Lower lobe of right lung (tissue), 2 donors: ENCODE data around the gene N4BP2L2. TPM values are rescaled to one million over a fixed set of nuclear protein-coding genes. Genes with fewer than 3 reads are reported as not detected.

Experiments
- ATAC-seq, 2 donors: fragments of 200-7000 bp; cut with Tn5 transposase; one replicate each; pipeline ENCODE4 v1.9.1; 2020 to 2022; ENCODE audit warnings: mild to moderate bottlenecking in 2 of 2, moderate library complexity in 2 of 2
- DNase-seq: peaks from one replicate; pipeline ENCODE4 v3.0.0-alpha.2; 2020
- H3K27ac ChIP-seq: fragments of 200-600 bp; one replicate; pipeline ENCODE4 v1.8.0; 2022
- H3K27me3 ChIP-seq: fragments of 200-600 bp; one replicate; pipeline ENCODE4 v1.8.0; 2022; ENCODE audit warnings: low read depth
- H3K36me3 ChIP-seq: fragments of 200-600 bp; one replicate; pipeline ENCODE4 v1.8.0; 2022; ENCODE audit warnings: mild to moderate bottlenecking
- H3K4me1 ChIP-seq: fragments of 200-600 bp; one replicate; pipeline ENCODE4 v1.8.0; 2022
- H3K4me3 ChIP-seq: fragments of 200-600 bp; one replicate; pipeline ENCODE4 v1.8.0; 2022; ENCODE audit warnings: mild to moderate bottlenecking
- H3K9me3 ChIP-seq: fragments of 200-600 bp; one replicate; pipeline ENCODE4 v1.8.0; 2022
- intact Hi-C: fragments of 100-400 bp; cut with DNase I; formaldehyde crosslinking; loops from one replicate; pipeline ENCODE4 v1.11.0; 2022
- total RNA-seq: library from RNA; stranded (reverse); fragmentation: NEBNext Ultra II Directional; extraction: Animal tissue kit (Norgen Biotek cat#: 25700); gene quantifications from one replicate; pipeline ENCODE4 v1.2.1, GENCODE V29; 2021
- TF ChIP-seq, protein P1 (sequence below): fragments of 200-600 bp; IDR thresholded peaks from one replicate; pipeline ENCODE4 v1.8.0; 2022; ENCODE audit warnings: antibody characterized with exemption, mild to moderate bottlenecking
- donor health status: DM: no; HTN: yes; CAD: no; lungs with severe emphysema.

The N4BP2L2 gene
- total RNA-seq, 1 donor from 2014 or later = 192 TPM

DNA sequence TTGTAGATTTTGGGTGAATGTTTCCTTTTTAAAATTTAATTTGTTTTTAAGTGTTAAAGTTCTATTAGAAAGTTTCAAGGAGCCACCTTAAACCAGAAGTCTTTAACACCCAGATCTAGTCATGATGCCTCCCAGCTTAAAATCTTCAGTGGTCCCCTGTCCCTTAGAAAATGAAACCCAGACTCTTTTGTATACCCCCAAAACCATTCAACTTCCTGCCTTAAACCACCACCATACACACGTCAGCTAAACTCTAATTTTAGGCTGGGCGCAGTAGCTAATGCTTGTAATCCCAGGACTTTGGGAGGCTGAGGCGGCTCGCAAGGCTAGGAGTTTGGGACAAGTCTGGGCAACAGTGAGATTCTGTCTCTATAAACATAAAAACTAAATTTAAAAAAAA lies 148.5 kb downstream of the N4BP2L2 start:
- intact Hi-C loops = no loop called here
- Histone ChIP-seq H3K9me3 (no peaks in the 10 kb centered on the region), H3K27me3 (no peaks in the 10 kb centered on the region), H3K27ac (no peak overlapping the region), H3K36me3 (no peaks in the 10 kb centered on the region), H3K4me1 (no peaks in the 10 kb centered on the region), H3K4me3 (no peak overlapping the region)
- DNase-seq (no peak), ATAC-seq (no peak)
- TF ChIP-seq, protein P1, sequence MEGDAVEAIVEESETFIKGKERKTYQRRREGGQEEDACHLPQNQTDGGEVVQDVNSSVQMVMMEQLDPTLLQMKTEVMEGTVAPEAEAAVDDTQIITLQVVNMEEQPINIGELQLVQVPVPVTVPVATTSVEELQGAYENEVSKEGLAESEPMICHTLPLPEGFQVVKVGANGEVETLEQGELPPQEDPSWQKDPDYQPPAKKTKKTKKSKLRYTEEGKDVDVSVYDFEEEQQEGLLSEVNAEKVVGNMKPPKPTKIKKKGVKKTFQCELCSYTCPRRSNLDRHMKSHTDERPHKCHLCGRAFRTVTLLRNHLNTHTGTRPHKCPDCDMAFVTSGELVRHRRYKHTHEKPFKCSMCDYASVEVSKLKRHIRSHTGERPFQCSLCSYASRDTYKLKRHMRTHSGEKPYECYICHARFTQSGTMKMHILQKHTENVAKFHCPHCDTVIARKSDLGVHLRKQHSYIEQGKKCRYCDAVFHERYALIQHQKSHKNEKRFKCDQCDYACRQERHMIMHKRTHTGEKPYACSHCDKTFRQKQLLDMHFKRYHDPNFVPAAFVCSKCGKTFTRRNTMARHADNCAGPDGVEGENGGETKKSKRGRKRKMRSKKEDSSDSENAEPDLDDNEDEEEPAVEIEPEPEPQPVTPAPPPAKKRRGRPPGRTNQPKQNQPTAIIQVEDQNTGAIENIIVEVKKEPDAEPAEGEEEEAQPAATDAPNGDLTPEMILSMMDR = no peak

DNA sequence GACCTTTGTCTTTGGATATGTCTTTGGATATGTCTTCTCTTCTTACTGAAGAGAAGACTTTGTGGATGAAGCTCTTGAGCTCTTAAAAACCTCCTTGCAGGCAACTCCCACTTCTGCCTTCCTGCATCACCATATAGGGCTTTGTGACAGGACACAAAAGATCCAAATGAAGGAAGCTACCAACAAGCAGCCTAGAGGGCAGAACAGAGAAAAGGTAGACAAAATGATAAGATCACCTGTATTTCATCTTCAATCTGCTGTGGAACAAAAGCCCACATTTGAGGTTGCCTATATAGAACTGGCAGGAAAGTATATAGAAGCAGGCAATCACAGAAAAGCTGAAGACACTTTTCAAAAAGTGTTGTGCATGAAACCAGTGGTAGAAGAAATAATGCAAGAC lies 153.2 kb downstream of the N4BP2L2 start:
- no peak overlapping the region for H3K27ac ChIP-seq
- no peak for DNase-seq
- no peak for ATAC-seq
- TF ChIP-seq, protein P1 = no peak
- no peak overlapping the region for H3K4me3 ChIP-seq
- no peaks in the 10 kb centered on the region for H3K36me3 ChIP-seq
- H3K9me3 ChIP-seq = no peaks in the 10 kb centered on the region
- no peaks in the 10 kb centered on the region for H3K4me1 ChIP-seq
- intact Hi-C loops = no loop called here
- no peaks in the 10 kb centered on the region for H3K27me3 ChIP-seq

- intact Hi-C loops = no loop called here
- no peaks in the 10 kb centered on the region for H3K36me3 ChIP-seq
These were observed 153.9 kb downstream of the N4BP2L2 start for GRCh38 chr13:32384702-32385101.

GRCh38 chr13:32383836-32384618 lies 154.6 kb downstream of the N4BP2L2 start:
- TF ChIP-seq, protein P1 = no peak
- no peaks in the 10 kb centered on the region for H3K4me1 ChIP-seq
- no peak for ATAC-seq
- intact Hi-C loops = no loop called here
- no peaks in the 10 kb centered on the region for H3K9me3 ChIP-seq
- no peaks in the 10 kb centered on the region for H3K27me3 ChIP-seq
- H3K27ac ChIP-seq = no peak overlapping the region
- no peak for DNase-seq
- no peaks in the 10 kb centered on the region for H3K36me3 ChIP-seq
- no peak overlapping the region for H3K4me3 ChIP-seq

More at GRCh38 chr13:32384702-32385101, 153.9 kb downstream of the N4BP2L2 start:
- no peaks in the 10 kb centered on the region for H3K9me3 ChIP-seq
- H3K4me1 ChIP-seq = no peaks in the 10 kb centered on the region
- H3K27me3 ChIP-seq = no peaks in the 10 kb centered on the region
- no peak overlapping the region for H3K27ac ChIP-seq
- TF ChIP-seq, protein P1 = no peak
- DNase-seq (no peak), ATAC-seq (peak in 1 of 2 donors; percentile 49)
- no peak overlapping the region for H3K4me3 ChIP-seq

Other genes starting within 250 kb of the N4BP2L2 start
- gene ZAR1L, start 223.4 kb downstream of the N4BP2L2 start, total RNA-seq = not detected
- 2.4 TPM for gene BRCA2, start 223.3 kb downstream of the N4BP2L2 start, total RNA-seq
- 30.2 TPM for gene N4BP2L1, start 110.7 kb downstream of the N4BP2L2 start, total RNA-seq
- gene PDS5B, start 47.7 kb upstream of the N4BP2L2 start, total RNA-seq = 46.3 TPM